Thoracic aorta (tissue), 2 donors: ENCODE results near the gene COBLL1. TPM values are rescaled to one million over a fixed set of nuclear protein-coding genes. Genes with fewer than 3 reads are reported as not detected.

Experiments
- ATAC-seq: fragments of 150-250 bp; one replicate; pipeline ENCODE4 v1.8.0; 2017; ENCODE audit warnings: low read depth; ENCODE audit not compliant: insufficient number of reproducible peaks, low FRiP score
- DNase-seq: peaks from one replicate; pipeline ENCODE4 v3.0.0-alpha.2; 2020; ENCODE audit warnings: low spot score
- H3K27ac ChIP-seq, 2 donors: fragments of 200-600 bp; sonication (generic); 1 replicate in 1 of 2; 2 replicates in 1 of 2; pipeline ENCODE4 v1.5.1; 2016; ENCODE audit warnings: mild to moderate bottlenecking in 2 of 2, moderate library complexity in 2 of 2
- H3K27me3 ChIP-seq: fragments of 200-600 bp; sonication (generic); replicated peaks from 2 replicates; pipeline ENCODE4 v1.6.0; 2016; ENCODE audit warnings: mild to moderate bottlenecking; ENCODE audit not compliant: insufficient read depth
- H3K36me3 ChIP-seq: fragments of 200-600 bp; sonication (generic); one replicate; pipeline ENCODE4 v1.5.1; 2016
- H3K4me1 ChIP-seq, 2 donors: fragments of 200-600 bp; sonication (generic); 1 replicate in 1 of 2; 2 replicates in 1 of 2; pipeline versions ENCODE4 v1.5.1 to v1.6.0; 2016; ENCODE audit warnings: low read depth in 2 of 2, mild to moderate bottlenecking in 1 of 2; ENCODE audit not compliant: control insufficient read depth in 1 of 2
- H3K4me3 ChIP-seq: fragments of 200-600 bp; sonication (generic); 2 replicates; pipeline ENCODE4 v1.5.1; 2016; ENCODE audit warnings: mild to moderate bottlenecking
- H3K9me3 ChIP-seq: fragments of 200-600 bp; sonication (generic); 2 replicates; pipeline ENCODE4 v1.5.1; 2016
- CTCF ChIP-seq: fragments of 200-600 bp; sonication (generic); IDR thresholded peaks from one replicate; pipeline ENCODE4 v1.5.1; 2019; ENCODE audit warnings: antibody characterized with exemption
- total RNA-seq, 2 donors: library from RNA; depleted of rRNA; stranded (reverse); fragments of >200 nt; gene quantifications; one replicate each; pipeline versions ENCODE4 v1.1.0 to v1.2.3, GENCODE V29; 2016

The COBLL1 gene
- total RNA-seq, 2 donors from 2014 or later: 62.0 to 64.6 TPM

DNA sequence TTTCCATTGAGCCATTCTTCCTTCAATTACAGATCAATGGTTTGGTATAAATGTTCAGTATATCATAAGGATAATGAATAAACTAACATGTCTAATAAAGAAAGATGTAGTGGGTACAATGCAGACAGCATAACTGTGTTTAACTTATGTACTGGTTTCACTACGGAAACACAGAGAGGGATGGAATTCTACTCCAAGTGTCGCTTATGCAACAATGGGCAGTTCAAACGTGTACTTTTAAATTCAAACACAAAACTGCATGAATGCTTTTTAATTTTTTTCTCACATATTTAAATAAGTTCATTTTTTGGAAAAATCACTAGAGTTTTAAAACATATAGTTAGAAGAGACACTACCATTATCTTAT, 74.7 kb downstream of the COBLL1 start:
- Histone ChIP-seq H3K27ac (no peak overlapping the region), H3K27me3 (no peaks in the 10 kb centered on the region), H3K36me3 (no peaks in the 10 kb centered on the region), H3K9me3 (no peaks in the 10 kb centered on the region), H3K4me3 (no peak overlapping the region), H3K4me1 (no peaks in the 10 kb centered on the region)
- no peak for TF ChIP-seq CTCF
- DNase-seq (no peak), ATAC-seq (no peak)

DNA sequence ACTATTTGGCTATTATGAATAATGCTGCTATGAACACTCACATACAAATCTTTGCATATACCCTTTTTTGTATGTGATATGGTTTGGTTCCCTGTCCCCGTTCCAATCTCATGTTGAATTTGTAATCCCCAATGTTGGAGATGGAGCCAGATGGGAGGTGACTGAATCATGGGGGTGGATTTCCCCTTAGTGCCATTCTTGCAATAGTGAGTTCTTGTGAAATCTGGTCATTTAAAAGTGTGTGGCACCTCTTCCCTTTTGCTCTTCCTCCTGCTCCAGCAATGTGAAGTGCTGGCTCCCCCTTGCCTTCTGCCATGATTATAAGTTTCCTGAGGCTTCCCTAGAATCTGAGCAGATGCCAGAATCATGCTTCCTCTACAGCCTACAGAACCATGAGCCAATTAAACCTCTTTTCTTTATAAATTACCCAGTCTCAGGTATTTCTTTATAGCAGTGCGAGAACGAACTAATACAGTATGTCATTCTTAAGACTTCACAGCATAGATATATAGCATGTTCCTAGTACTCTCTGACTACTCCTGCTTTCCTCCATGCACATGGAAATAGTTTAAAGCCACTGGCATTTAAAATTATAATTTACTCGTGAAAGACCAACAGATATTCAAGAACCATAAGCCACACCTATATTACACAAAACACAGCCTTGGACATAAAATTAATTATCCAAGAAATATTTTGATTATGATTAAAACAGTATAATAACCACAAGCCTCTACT, 75.2 kb downstream of the COBLL1 start:
- Histone ChIP-seq H3K27me3 (no peaks in the 10 kb centered on the region), H3K4me1 (no peaks in the 10 kb centered on the region), H3K9me3 (no peaks in the 10 kb centered on the region), H3K27ac (no peak overlapping the region), H3K36me3 (no peaks in the 10 kb centered on the region), H3K4me3 (no peak overlapping the region)
- no peak for DNase-seq
- TF ChIP-seq CTCF: no peak
- ATAC-seq: no peak

DNA sequence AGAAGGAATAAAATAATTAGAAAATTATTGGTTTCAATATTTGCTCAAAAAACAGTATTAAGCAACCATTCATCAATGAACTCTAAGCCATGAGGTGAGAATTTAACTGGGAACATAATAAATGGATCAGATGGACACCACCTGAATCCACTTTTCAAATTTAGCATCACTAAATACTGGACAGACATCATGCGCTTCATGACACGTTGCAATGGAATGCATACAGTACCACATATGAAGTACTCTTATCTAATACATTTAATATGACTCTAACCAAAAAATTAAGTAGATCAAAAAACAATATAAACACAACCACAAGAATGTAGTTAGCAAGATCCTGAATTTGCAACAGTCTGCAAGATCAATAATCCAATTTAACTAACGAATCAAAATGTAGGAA, 76.6 kb downstream of the COBLL1 start:
- DNase-seq (no peak), ATAC-seq (no peak)
- no peaks in the 10 kb centered on the region for H3K9me3 ChIP-seq
- no peaks in the 10 kb centered on the region for H3K27me3 ChIP-seq
- no peak overlapping the region for H3K27ac ChIP-seq
- no peak for TF ChIP-seq CTCF
- no peaks in the 10 kb centered on the region for H3K36me3 ChIP-seq
- H3K4me3 ChIP-seq: no peak overlapping the region
- H3K4me1 ChIP-seq: no peaks in the 10 kb centered on the region

- H3K36me3 ChIP-seq: no peaks in the 10 kb centered on the region
- H3K4me3 ChIP-seq: no peak overlapping the region
- H3K4me1 ChIP-seq: no peaks in the 10 kb centered on the region
- no peaks in the 10 kb centered on the region for H3K9me3 ChIP-seq
- ATAC-seq (no peak), DNase-seq (no peak)
- H3K27me3 ChIP-seq: no peaks in the 10 kb centered on the region
- no peak for TF ChIP-seq CTCF
- H3K27ac ChIP-seq: no peak overlapping the region
These were observed 77.1 kb downstream of the COBLL1 start for GRCh38 chr2:164764474-164764873.

- Histone ChIP-seq H3K4me1 (peaks cover under 1 to 4% of the 10 kb centered on the region in 2 donors), H3K36me3 (no peaks in the 10 kb centered on the region), H3K27me3 (no peaks in the 10 kb centered on the region), H3K9me3 (no peaks in the 10 kb centered on the region), H3K27ac (no peak overlapping the region), H3K4me3 (no peak overlapping the region)
- DNase-seq: no peak
- no peak for ATAC-seq
- TF ChIP-seq CTCF: no peak
These were observed 78.2 kb downstream of the COBLL1 start for GRCh38 chr2:164763431-164763830.
